ENCODE results near the gene TBCEL.
"Not testable (repeated sequence)": the region's sequence is repeated elsewhere in the genome, so short reads cannot be mapped to it uniquely, and the experiment has no call there.

Gene TBCEL

GRCh38 chr11:121029813-121030445 is 6.0 kb downstream of the TBCEL start:
- no peak for DNase-seq (ENCODE audit: low read depth in 2 of 2)

DNA sequence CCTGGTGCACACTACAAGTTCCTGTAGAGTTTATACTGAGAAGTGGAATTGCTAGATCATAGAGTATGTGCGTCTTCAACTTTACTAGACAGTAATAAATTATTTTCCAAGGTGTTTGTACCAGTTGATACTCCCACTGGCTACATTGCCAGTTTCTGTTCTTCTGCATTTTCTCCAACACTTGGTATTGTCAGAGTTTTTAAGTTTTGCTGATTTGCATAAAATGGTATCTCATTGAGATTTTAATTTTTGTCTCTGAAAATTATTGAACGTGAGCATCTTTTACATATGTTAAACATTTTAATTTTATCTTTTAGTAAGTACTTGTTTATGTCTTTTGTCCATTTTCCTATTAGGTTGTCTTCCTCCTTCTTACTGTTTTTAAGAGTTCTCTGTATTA is 7.3 kb downstream of the TBCEL start:
- no peak for DNase-seq (ENCODE audit: low read depth in 2 of 2)

DNA sequence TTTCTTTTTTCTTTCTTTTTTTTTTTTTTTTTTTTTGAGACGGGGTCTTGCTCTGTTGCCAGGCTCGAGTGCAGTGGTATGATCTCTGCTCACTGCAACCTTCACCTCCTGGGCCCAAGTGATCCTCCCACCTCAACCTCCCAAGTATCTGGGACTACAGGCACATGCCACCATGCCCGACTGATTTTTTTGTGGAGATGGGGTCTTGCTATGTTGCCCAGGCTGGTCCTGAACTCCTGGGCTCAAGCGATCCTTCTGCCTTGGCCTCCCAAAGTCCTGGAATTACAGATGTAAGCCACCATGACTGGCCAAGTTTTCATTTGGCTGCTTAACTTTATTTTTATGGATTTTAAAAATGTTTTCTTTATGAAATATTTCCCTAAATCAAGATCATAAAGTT is 7.7 kb downstream of the TBCEL start:
- DNase-seq (ENCODE audit: low read depth in 2 of 2), result not testable (repeated sequence)

DNA sequence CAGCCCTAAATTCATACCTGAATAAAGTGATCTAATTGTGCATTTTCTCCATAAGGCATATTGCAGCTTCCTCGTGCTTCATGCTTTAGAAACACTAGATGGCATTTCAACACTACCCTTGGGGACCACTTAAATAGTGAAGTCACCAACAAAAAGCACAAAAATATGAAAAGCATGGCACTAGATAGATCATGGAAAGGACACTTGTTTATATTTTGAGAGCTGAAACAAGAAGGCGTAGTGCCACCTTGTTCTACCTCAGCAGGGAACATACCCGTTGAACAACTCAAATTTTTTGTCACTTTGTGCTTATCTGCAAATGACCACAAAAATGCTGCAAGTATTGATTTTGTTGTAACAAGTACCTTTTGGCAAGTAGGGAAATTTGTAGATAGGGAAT is 8.6 kb downstream of the TBCEL start:
- DNase-seq (ENCODE audit: low read depth in 2 of 2), result no peak

DNA sequence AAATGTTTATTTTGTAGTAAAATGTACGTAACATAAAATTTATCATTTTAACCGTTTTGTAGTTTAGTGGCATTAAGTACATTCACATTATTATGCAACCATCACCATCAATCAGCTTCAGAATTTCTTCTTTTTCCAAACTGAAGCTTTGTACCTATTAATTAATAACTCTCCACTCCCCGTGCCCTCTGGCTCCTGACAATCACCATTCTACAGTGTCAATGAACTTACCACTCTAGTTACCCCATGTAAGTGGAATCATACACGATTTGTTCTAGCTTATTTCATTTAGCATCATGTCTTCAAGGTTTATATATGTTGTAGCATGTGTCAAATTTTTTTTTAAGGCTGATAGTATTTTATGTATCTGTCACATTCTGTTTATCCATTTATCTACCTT is 9.7 kb downstream of the TBCEL start:
- DNase-seq (ENCODE audit: low read depth in 2 of 2), result no peak

DNA sequence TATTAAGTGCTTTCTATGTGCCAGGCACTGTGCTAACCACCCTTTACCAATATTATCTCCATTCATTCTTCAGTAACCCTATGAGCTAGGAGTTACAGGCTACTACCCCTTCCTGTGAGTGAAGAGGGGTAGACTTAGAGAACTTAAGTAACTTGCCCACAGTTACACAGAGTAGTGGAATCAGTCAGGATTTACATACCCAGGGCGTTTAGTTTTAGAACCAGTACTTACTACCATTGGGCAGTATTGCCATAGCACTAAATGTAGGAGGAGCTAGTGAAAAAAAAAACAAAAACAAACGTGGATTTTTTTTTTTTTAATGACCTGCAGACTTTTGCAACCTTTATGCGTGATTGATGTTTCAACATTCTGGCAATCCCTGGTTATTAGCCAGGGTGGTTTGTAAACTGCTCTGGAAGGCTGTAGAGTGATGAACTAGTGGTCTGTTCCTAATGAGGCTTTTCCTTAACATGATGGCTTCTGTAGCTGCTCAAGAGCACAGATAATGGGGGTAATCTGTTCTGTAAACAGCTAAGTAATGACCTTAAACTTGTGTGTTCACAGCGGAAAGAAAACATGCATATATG is 11.4 kb downstream of the TBCEL start:
- DNase-seq (ENCODE audit: low read depth in 2 of 2), result no peak

GRCh38 chr11:121035780-121036179 is 11.9 kb downstream of the TBCEL start:
- DNase-seq (ENCODE audit: low read depth in 2 of 2), result no peak

DNA sequence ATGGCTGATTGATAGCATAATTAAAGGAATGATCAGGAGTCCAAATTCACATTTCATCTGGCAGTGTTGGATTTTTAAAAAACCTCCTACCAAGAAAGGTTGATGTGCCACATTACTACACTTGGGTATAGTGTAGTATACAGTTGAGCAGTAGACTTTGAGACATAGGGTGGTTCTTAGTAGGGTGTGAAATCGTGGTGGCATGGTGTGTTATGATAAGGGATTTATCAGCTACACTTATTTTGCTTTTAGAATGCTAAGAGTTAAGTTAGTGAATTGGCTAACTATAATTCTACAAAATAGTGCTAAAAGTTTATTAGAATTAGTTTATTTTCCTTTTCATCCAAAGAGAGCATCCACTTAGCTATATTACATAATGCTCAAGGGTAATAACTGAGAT is 13.1 kb downstream of the TBCEL start:
- DNase-seq (ENCODE audit: low read depth in 2 of 2), result no peak

GRCh38 chr11:121038648-121039409 is 14.9 kb downstream of the TBCEL start:
- no peak for DNase-seq (ENCODE audit: low read depth in 2 of 2)

GRCh38 chr11:121039971-121040613 is 16.2 kb downstream of the TBCEL start:
- no peak for DNase-seq (ENCODE audit: low read depth in 2 of 2)

GRCh38 chr11:121040614-121041002 is 16.7 kb downstream of the TBCEL start:
- no peak for DNase-seq (ENCODE audit: low read depth in 2 of 2)

DNA sequence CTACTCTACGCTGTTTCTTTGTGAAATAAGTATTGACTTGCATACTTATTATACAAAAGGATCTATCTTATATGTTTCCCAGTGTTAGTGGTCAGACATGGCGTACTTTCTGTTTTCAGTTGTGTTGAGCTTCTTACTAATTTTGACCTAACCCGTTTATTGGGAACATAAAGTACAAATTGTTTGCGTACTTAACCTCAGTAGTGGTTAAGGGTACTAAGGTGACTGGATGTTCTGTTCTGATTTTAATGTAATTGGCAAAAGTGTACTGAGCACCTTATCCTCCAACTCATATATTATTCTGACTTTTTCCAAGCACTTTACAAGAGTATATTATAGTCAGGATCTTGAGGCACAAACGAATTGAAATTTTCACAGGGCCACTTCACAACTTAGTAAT is 17.2 kb downstream of the TBCEL start:
- no peak for DNase-seq (ENCODE audit: low read depth in 2 of 2)

DNA sequence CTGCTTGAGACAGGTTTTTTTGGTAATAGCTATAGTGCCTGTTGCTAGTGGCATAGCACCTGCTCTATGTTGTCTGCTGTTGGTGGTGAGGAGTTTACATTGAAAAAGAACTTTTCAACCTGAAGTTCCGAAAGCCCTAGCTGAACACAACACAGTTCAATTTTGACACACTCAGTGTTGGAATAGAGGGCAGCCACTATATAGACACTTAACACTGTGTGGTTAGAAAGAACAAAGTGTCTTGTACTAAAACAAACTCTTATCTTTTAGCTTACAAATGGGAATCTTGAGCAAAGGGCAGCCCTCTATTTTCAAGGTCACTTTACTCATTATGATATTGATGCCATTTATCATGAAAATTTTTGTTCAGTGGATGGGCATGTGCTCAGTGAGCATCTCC is 18.4 kb downstream of the TBCEL start:
- no peak for DNase-seq (ENCODE audit: low read depth in 2 of 2)

GRCh38 chr11:121047926-121048325 is 24.0 kb downstream of the TBCEL start:
- no peak for DNase-seq (ENCODE audit: low read depth in 2 of 2)

DNA sequence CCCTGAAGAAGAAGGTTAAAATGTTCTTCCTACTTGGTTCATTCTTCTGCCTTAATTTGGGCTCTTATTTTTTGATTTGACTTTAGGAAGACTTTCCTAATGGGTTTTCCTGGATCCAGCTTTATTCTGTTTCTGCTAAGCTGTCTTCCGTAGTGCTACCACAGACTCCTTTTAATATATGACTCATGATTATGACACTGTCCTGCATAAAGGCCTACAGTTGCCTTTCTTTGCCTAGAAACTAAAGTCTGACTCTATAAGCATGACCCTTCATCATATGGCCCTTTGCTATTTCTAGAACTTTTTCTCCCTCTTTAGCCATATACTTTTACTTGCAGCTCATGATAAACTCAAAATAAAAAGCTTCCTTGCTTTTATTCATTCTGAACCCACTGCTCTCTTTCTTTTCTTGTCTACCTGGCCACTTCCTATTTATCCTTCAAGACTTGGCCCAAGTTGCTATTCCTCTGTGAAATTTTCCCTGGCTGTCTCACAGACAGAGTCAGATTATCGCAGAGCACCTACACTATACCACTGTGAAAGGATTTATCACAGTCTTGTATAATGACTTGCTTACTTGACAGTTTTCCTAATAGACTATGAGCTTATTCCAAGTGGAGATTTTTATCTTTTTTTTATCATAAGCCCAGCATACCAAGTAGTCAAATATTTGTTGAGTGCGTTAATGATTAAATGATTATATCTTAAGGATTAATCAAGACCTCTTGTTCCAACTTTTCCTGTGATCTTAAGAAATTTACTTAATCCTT is 24.7 kb downstream of the TBCEL start:
- DNase-seq (ENCODE audit: low read depth in 2 of 2), result no peak

- DNase-seq (ENCODE audit: low read depth in 2 of 2), result no peak
These were observed 29.3 kb downstream of the TBCEL start for GRCh38 chr11:121053244-121053643.

DNA sequence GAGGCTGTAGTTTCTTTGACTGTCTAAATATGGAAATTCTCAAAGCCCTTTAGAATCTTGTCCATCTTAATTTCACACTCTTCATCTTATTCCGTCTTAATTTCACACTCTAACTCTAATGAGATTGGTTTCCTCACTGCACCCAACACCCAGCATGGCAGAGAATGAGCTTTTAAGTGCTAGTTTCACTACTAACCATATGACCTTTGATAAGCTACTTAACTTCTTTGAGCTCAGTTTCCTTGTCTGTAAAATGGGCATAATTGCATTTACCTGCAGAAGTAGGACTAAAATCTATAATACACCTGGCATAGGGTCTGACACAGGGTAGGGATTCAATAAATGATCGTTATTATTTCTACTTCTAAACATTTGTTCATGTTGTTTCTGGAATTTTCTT is 30.4 kb downstream of the TBCEL start:
- DNase-seq (ENCODE audit: low read depth in 2 of 2), result no peak

- no peak for DNase-seq (ENCODE audit: low read depth in 2 of 2)
These were observed 31.2 kb downstream of the TBCEL start for GRCh38 chr11:121055076-121055475.

GRCh38 chr11:121057922-121058321 is 34.0 kb downstream of the TBCEL start:
- DNase-seq (ENCODE audit: low read depth in 2 of 2), result no peak

GRCh38 chr11:121058941-121059340 is 35.0 kb downstream of the TBCEL start:
- DNase-seq (ENCODE audit: low read depth in 2 of 2), result no peak

DNA sequence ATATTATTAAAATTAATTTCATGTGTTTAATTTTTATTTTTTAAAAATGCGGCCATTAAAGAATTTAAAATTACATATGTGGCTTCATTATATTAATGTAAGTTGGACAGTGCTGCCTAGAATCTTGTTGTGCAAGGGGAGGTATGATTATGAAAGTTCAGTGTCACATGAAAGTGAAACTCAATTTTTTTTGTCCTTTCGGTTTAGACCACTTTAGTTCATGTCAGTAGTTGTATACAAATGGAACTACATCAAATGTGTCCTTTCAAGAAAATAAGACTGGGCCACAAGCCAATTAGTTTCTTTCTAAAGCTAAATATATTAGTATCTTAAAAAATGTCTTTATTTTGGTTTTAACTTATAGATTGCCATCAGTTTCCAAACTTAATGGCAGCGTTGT is 35.7 kb downstream of the TBCEL start:
- no peak for DNase-seq (ENCODE audit: low read depth in 2 of 2)

- no peak for DNase-seq (ENCODE audit: low read depth in 2 of 2)
These were observed 39.8 kb downstream of the TBCEL start for GRCh38 chr11:121063728-121064127.

Data from activated CD4-positive, alpha-beta T cell treated with anti-CD3 and anti-CD28 coated beads for 24 hours (primary cell).